ENCODE measurements around the gene ATG4D.
"Not testable (repeated sequence)": the region's sequence is repeated elsewhere in the genome, so short reads cannot be mapped to it uniquely, and the experiment has no call there.

The ATG4D gene

GRCh38 chr19:10525636-10526035, 18.1 kb upstream of the ATG4D start:
- H2BK12ac ChIP-seq (ENCODE audit: low read length in 2 of 2) = no peak overlapping the region
- H3K4me1 ChIP-seq (ENCODE audit: control insufficient read depth, insufficient read depth, low read depth, low read length) = peaks cover 2% of the 10 kb centered on the region
- no peaks in the 10 kb centered on the region for H3K36me3 ChIP-seq (ENCODE audit: control insufficient read depth in 1 of 2, insufficient read depth in 2 of 2, low read depth in 1 of 2, low read length in 2 of 2)
- no peak for DNase-seq
- no peak overlapping the region for H3K14ac ChIP-seq (ENCODE audit: low read length in 2 of 2)
- no peak overlapping the region for H4K91ac ChIP-seq (ENCODE audit: low read length)
- no peak overlapping the region for H2AK5ac ChIP-seq (ENCODE audit: low read length, severe bottlenecking)
- H3K4me3 ChIP-seq (ENCODE audit: insufficient read depth in 1 of 2, low read depth in 1 of 2, low read length in 2 of 2) = no peak overlapping the region
- peaks cover 10 to 19% of the 10 kb centered on the region in 2 experiments for H3K27me3 ChIP-seq (ENCODE audit: control insufficient read depth in 1 of 2, insufficient read depth in 1 of 2, low read length in 2 of 2)
- H2AFZ ChIP-seq (ENCODE audit: low read depth, low read length) = no peak overlapping the region
- no peak overlapping the region for H2BK5ac ChIP-seq (ENCODE audit: low read depth, low read length, poor library complexity, severe bottlenecking)
- no peak overlapping the region for H3K9ac ChIP-seq (ENCODE audit: low read length)
- no peaks in the 10 kb centered on the region for H3K9me3 ChIP-seq (ENCODE audit: control insufficient read depth, low read length)
- H3K4me2 ChIP-seq (ENCODE audit: low read length, poor library complexity, severe bottlenecking) = no peak overlapping the region
- no peak overlapping the region for H3K4ac ChIP-seq (ENCODE audit: low read depth in 1 of 2, low read length in 2 of 2)
- WGBS = 96% methylated on average over 6 of the region's 7 CpGs
- H2BK120ac ChIP-seq (ENCODE audit: low read depth, low read length) = no peak overlapping the region
- H2BK15ac ChIP-seq (ENCODE audit: low read depth, poor library complexity, severe bottlenecking) = no peak overlapping the region
- H3K23ac ChIP-seq (ENCODE audit: low read length in 2 of 2) = no peak overlapping the region
- H3K18ac ChIP-seq (ENCODE audit: low read depth in 1 of 2, low read length in 2 of 2) = no peak overlapping the region
- H3K79me1 ChIP-seq (replicated peaks; ENCODE audit: low read length, poor library complexity, severe bottlenecking) = no peaks in the 10 kb centered on the region
- H4K8ac ChIP-seq (ENCODE audit: low read length) = no peak overlapping the region
- no peak overlapping the region for H3K27ac ChIP-seq (ENCODE audit: low read length, poor library complexity, severe bottlenecking)

- not testable (repeated sequence) for H3K9me3 ChIP-seq (ENCODE audit: control insufficient read depth, low read length); H4K8ac ChIP-seq (ENCODE audit: low read length); H3K4me3 ChIP-seq (ENCODE audit: insufficient read depth in 1 of 2, low read depth in 1 of 2, low read length in 2 of 2); H2BK5ac ChIP-seq (ENCODE audit: low read depth, low read length, poor library complexity, severe bottlenecking); H2BK120ac ChIP-seq (ENCODE audit: low read depth, low read length); H2AFZ ChIP-seq (ENCODE audit: low read depth, low read length); H3K79me1 ChIP-seq (replicated peaks; ENCODE audit: low read length, poor library complexity, severe bottlenecking); DNase-seq; H3K4me1 ChIP-seq (ENCODE audit: control insufficient read depth, insufficient read depth, low read depth, low read length); H3K9ac ChIP-seq (ENCODE audit: low read length); H2BK15ac ChIP-seq (ENCODE audit: low read depth, poor library complexity, severe bottlenecking); H3K4ac ChIP-seq (ENCODE audit: low read depth in 1 of 2, low read length in 2 of 2); H3K23ac ChIP-seq (ENCODE audit: low read length in 2 of 2); H3K18ac ChIP-seq (ENCODE audit: low read depth in 1 of 2, low read length in 2 of 2); H4K91ac ChIP-seq (ENCODE audit: low read length); H3K4me2 ChIP-seq (ENCODE audit: low read length, poor library complexity, severe bottlenecking); H3K27ac ChIP-seq (ENCODE audit: low read length, poor library complexity, severe bottlenecking); H2AK5ac ChIP-seq (ENCODE audit: low read length, severe bottlenecking); H3K14ac ChIP-seq (ENCODE audit: low read length in 2 of 2); H3K36me3 ChIP-seq (ENCODE audit: control insufficient read depth in 1 of 2, insufficient read depth in 2 of 2, low read depth in 1 of 2, low read length in 2 of 2); H2BK12ac ChIP-seq (ENCODE audit: low read length in 2 of 2)
- 89% methylated on average over 7 of the region's 8 CpGs for WGBS
- peaks cover 10 to 14% of the 10 kb centered on the region in 2 experiments for H3K27me3 ChIP-seq (ENCODE audit: control insufficient read depth in 1 of 2, insufficient read depth in 1 of 2, low read length in 2 of 2)
Measured at GRCh38 chr19:10526887-10527286, 16.8 kb upstream of the ATG4D start.

- Histone ChIP-seq H2BK5ac (ENCODE audit: low read depth, low read length, poor library complexity, severe bottlenecking) (no peak overlapping the region), H2BK15ac (ENCODE audit: low read depth, poor library complexity, severe bottlenecking) (no peak overlapping the region), H3K4me1 (ENCODE audit: control insufficient read depth, insufficient read depth, low read depth, low read length) (no peaks in the 10 kb centered on the region), H4K91ac (ENCODE audit: low read length) (no peak overlapping the region), H2AK5ac (ENCODE audit: low read length, severe bottlenecking) (no peak overlapping the region), H4K8ac (ENCODE audit: low read length) (no peak overlapping the region), H2AFZ (ENCODE audit: low read depth, low read length) (no peak overlapping the region), H2BK12ac (ENCODE audit: low read length in 2 of 2) (no peak overlapping the region), H3K79me1 (replicated peaks; ENCODE audit: low read length, poor library complexity, severe bottlenecking) (no peaks in the 10 kb centered on the region), H3K9ac (ENCODE audit: low read length) (no peak overlapping the region), H3K4me2 (ENCODE audit: low read length, poor library complexity, severe bottlenecking) (no peak overlapping the region), H3K4me3 (ENCODE audit: insufficient read depth in 1 of 2, low read depth in 1 of 2, low read length in 2 of 2) (no peak overlapping the region), H2BK120ac (ENCODE audit: low read depth, low read length) (no peak overlapping the region), H3K9me3 (ENCODE audit: control insufficient read depth, low read length) (no peaks in the 10 kb centered on the region), H3K18ac (ENCODE audit: low read depth in 1 of 2, low read length in 2 of 2) (no peak overlapping the region), H3K36me3 (ENCODE audit: control insufficient read depth in 1 of 2, insufficient read depth in 2 of 2, low read depth in 1 of 2, low read length in 2 of 2) (no peaks in the 10 kb centered on the region), H3K14ac (ENCODE audit: low read length in 2 of 2) (no peak overlapping the region), H3K27me3 (ENCODE audit: control insufficient read depth in 1 of 2, insufficient read depth in 1 of 2, low read length in 2 of 2) (peaks cover 0 to 13% of the 10 kb centered on the region in 2 experiments), H3K27ac (ENCODE audit: low read length, poor library complexity, severe bottlenecking) (no peak overlapping the region), H3K4ac (ENCODE audit: low read depth in 1 of 2, low read length in 2 of 2) (no peak overlapping the region), H3K23ac (ENCODE audit: low read length in 2 of 2) (no peak overlapping the region)
- WGBS = 80% methylated on average over 1 of the region's 1 CpG
- no peak for DNase-seq
Measured at GRCh38 chr19:10532457-10532856, 11.2 kb upstream of the ATG4D start.

GRCh38 chr19:10533646-10534386, 9.9 kb upstream of the ATG4D start:
- no peak overlapping the region for H2BK15ac ChIP-seq (ENCODE audit: low read depth, poor library complexity, severe bottlenecking)
- no peak overlapping the region for H3K9ac ChIP-seq (ENCODE audit: low read length)
- H3K14ac ChIP-seq (ENCODE audit: low read length in 2 of 2) = no peak overlapping the region
- peaks cover 7 to 25% of the 10 kb centered on the region in 2 experiments for H3K27me3 ChIP-seq (ENCODE audit: control insufficient read depth in 1 of 2, insufficient read depth in 1 of 2, low read length in 2 of 2)
- H2AFZ ChIP-seq (ENCODE audit: low read depth, low read length) = no peak overlapping the region
- no peak overlapping the region for H3K4ac ChIP-seq (ENCODE audit: low read depth in 1 of 2, low read length in 2 of 2)
- no peak overlapping the region for H3K27ac ChIP-seq (ENCODE audit: low read length, poor library complexity, severe bottlenecking)
- H3K23ac ChIP-seq (ENCODE audit: low read length in 2 of 2) = no peak overlapping the region
- no peak overlapping the region for H3K18ac ChIP-seq (ENCODE audit: low read depth in 1 of 2, low read length in 2 of 2)
- no peak overlapping the region for H2BK120ac ChIP-seq (ENCODE audit: low read depth, low read length)
- H2BK5ac ChIP-seq (ENCODE audit: low read depth, low read length, poor library complexity, severe bottlenecking) = no peak overlapping the region
- no peaks in the 10 kb centered on the region for H3K4me1 ChIP-seq (ENCODE audit: control insufficient read depth, insufficient read depth, low read depth, low read length)
- H4K8ac ChIP-seq (ENCODE audit: low read length) = no peak overlapping the region
- WGBS = 62% methylated on average over 9 of the region's 10 CpGs
- H2AK5ac ChIP-seq (ENCODE audit: low read length, severe bottlenecking) = no peak overlapping the region
- no peaks in the 10 kb centered on the region for H3K79me1 ChIP-seq (replicated peaks; ENCODE audit: low read length, poor library complexity, severe bottlenecking)
- DNase-seq = peak; percentile 98
- no peak overlapping the region for H3K4me3 ChIP-seq (ENCODE audit: insufficient read depth in 1 of 2, low read depth in 1 of 2, low read length in 2 of 2)
- H2BK12ac ChIP-seq (ENCODE audit: low read length in 2 of 2) = no peak overlapping the region
- H3K36me3 ChIP-seq (ENCODE audit: control insufficient read depth in 1 of 2, insufficient read depth in 2 of 2, low read depth in 1 of 2, low read length in 2 of 2) = no peaks in the 10 kb centered on the region
- H3K4me2 ChIP-seq (ENCODE audit: low read length, poor library complexity, severe bottlenecking) = no peak overlapping the region
- no peak overlapping the region for H4K91ac ChIP-seq (ENCODE audit: low read length)
- no peaks in the 10 kb centered on the region for H3K9me3 ChIP-seq (ENCODE audit: control insufficient read depth, low read length)
